ENCODE results near the gene ZNF625. TPM values are rescaled to one million over a fixed set of nuclear protein-coding genes. Genes with fewer than 3 reads are reported as not detected.

The ZNF625 gene
- 10 to 100 TPM; 30.2 to 40.0 TPM for total RNA-seq
- 8.7 TPM for polyA plus RNA-seq (2013, experiment 1 of 2)
- 10.4 TPM for polyA plus RNA-seq (2013, experiment 2 of 2)
- long read RNA-seq, experiment 1, result 0 reads
- long read RNA-seq, experiment 2, result 0 reads
- long read RNA-seq, experiment 3, partial matches to known transcripts, result 0 of 3 reads
- long read RNA-seq, experiment 3, other reads (novel, unspliced or antisense), result 1 of 3 reads
- long read RNA-seq, experiment 4, partial matches to known transcripts, result 0 of 3 reads
- long read RNA-seq, experiment 4, other reads (novel, unspliced or antisense), result 3 of 3 reads

DNA sequence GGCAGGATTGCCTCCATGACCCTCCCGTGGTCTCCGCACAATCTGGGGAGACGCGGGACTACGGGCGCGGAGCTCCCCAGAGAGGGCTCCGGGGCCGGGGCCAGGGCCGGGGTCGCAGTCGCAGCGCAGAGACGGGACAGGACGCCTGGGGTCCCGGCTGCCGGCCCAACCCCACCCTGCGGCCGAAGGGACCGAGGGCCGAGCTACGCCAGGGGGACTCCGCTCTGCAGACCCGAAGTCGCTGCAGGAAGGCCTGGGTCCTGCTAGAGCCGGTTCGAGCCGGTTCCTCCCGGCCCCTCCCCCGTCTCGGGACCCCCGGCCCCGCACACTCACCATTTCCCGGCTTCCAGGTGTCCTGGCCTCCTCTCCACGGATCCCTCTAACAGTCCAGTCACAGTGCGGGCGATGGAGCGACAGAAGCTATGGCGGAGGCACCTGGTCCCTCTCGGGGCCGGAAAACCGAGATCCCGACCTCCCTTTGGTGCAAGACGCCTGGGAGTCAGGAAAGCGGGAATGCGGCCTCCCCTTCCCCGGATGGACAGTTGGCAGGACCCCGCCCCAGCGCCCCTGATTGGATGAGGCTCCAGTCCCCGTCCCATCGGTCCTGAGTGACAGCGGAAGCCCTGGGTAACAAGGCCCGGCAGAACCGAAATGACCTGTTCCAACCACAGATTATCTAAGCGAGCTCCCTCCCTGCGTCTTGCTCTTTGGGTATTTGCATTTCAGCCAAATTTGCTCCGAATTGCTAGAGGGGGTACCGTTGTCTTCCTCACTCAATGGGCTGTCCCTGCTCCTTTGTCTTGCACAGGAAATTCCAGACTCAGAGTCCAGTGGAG is at the start of gene ZNF625:
ZNF625 (minus strand) TSS at position 512 of the 836 bp plus-strand sequence; CDS start at position 336, 176 bp downstream.
- H3K4me3 ChIP-seq (ENCODE audit: low read length), result peak within 1 kb of the TSS; percentile 95
- peaks cover 4% of the 10 kb centered on the region for H3K4me1 Mint-ChIP-seq
- peaks cover 36% of the 10 kb centered on the region for H3K36me3 Mint-ChIP-seq (ENCODE audit: low read depth)
- TF ChIP-seq, protein P1, sequence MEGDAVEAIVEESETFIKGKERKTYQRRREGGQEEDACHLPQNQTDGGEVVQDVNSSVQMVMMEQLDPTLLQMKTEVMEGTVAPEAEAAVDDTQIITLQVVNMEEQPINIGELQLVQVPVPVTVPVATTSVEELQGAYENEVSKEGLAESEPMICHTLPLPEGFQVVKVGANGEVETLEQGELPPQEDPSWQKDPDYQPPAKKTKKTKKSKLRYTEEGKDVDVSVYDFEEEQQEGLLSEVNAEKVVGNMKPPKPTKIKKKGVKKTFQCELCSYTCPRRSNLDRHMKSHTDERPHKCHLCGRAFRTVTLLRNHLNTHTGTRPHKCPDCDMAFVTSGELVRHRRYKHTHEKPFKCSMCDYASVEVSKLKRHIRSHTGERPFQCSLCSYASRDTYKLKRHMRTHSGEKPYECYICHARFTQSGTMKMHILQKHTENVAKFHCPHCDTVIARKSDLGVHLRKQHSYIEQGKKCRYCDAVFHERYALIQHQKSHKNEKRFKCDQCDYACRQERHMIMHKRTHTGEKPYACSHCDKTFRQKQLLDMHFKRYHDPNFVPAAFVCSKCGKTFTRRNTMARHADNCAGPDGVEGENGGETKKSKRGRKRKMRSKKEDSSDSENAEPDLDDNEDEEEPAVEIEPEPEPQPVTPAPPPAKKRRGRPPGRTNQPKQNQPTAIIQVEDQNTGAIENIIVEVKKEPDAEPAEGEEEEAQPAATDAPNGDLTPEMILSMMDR (conservative IDR thresholded peaks at IDR 0.05), result no peak
- peak within 1 kb of the TSS; percentile 96 for H3K27ac Mint-ChIP-seq
- H3K9me3 Mint-ChIP-seq, result peaks cover 24% of the 10 kb centered on the region
- H3K27me3 ChIP-seq (ENCODE audit: control insufficient read depth, insufficient read depth, low read length, poor library complexity, severe bottlenecking), result no peaks in the 10 kb centered on the region
- H3K4me3 Mint-ChIP-seq, result peak within 1 kb of the TSS; percentile 87
- DNase-seq, result peak; percentile 99
- peak within 1 kb of the TSS; percentile 96 for H3K27ac ChIP-seq (ENCODE audit: low read depth, low read length)
- WGBS, 2 experiments (ENCODE audit: insufficient coverage in 1 of 2, insufficient read length in 1 of 2), result 0% methylated on average over 28 to 58 of the region's 58 CpGs
- H3K36me3 ChIP-seq (ENCODE audit: control insufficient read depth, insufficient read depth, low read length), result peaks cover 25% of the 10 kb centered on the region
- no peaks in the 10 kb centered on the region for H3K4me1 ChIP-seq (ENCODE audit: control insufficient read depth, insufficient read depth, low read length)
- peaks cover 2% of the 10 kb centered on the region for H3K27me3 Mint-ChIP-seq (ENCODE audit: insufficient read depth)
- peak within 1 kb of the TSS; percentile 98 for H3K9ac ChIP-seq (ENCODE audit: extremely low read depth, low read length, poor library complexity, severe bottlenecking)
- peaks cover 23% of the 10 kb centered on the region for H3K9me3 ChIP-seq (ENCODE audit: control insufficient read depth, low read length)

DNA sequence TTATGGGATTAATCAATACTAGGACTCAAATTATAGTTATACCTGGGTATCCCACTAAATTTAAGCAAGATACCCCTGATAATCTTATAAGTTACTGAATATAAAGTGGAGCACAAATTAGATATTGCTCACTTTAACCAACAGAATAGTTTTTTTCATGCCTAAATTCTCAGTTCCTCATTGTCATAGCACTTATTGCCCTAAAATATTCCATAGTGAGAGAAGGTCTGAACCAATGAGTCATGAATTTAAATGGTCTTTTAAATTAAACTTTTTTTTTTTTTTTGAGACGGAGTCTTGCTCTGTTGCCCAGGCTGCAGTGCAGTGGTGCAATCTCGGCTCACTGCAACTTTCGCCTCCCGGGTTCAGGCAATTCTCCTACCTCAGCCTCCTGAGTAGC is 48.8 kb upstream of the ZNF625 start:
- H3K27me3 Mint-ChIP-seq (ENCODE audit: insufficient read depth), result no peaks in the 10 kb centered on the region
- no peak overlapping the region for H3K4me3 Mint-ChIP-seq
- 98% methylated on average over 4 of the region's 4 CpGs; no CpG with 5 or more reads in 1 of the 2 experiments for WGBS, 2 experiments (ENCODE audit: insufficient coverage in 1 of 2, insufficient read length in 1 of 2)

DNA sequence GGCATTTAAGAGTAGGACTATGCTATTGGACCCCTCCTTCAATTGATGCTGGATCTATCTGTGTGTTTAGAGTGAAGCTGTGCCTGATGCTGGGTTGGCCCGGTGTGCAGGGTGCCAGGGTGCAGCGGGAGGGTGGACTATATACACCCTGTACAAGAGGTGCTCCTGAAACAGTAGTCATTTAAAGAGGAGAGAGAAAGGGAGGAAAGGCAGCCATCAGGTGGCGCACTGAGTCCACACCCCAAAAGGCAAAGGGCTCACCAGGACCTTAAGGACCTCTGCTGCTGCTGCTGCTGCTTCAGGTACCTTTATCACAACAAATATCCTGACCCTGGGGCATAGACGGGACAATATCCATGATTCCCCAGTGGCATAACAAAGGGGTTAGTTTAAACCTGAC is 45.7 kb upstream of the ZNF625 start:
- H3K4me1 ChIP-seq (ENCODE audit: control insufficient read depth, insufficient read depth, low read length), result no peaks in the 10 kb centered on the region
- H3K9me3 ChIP-seq (ENCODE audit: control insufficient read depth, low read length), result peaks cover 69% of the 10 kb centered on the region
- Mint-ChIP-seq H3K36me3 (ENCODE audit: low read depth) (peaks cover 30% of the 10 kb centered on the region), H3K4me1 (no peaks in the 10 kb centered on the region), H3K27ac (no peak overlapping the region), H3K4me3 (no peak overlapping the region), H3K9me3 (peaks cover 80% of the 10 kb centered on the region), H3K27me3 (ENCODE audit: insufficient read depth) (no peaks in the 10 kb centered on the region)
- no peak overlapping the region for H3K4me3 ChIP-seq (ENCODE audit: low read length)
- H3K9ac ChIP-seq (ENCODE audit: extremely low read depth, low read length, poor library complexity, severe bottlenecking), result no peak overlapping the region
- H3K27ac ChIP-seq (ENCODE audit: low read depth, low read length), result no peak overlapping the region
- peaks cover 5% of the 10 kb centered on the region for H3K36me3 ChIP-seq (ENCODE audit: control insufficient read depth, insufficient read depth, low read length)
- H3K27me3 ChIP-seq (ENCODE audit: control insufficient read depth, insufficient read depth, low read length, poor library complexity, severe bottlenecking), result no peaks in the 10 kb centered on the region
- TF ChIP-seq, protein P1 (conservative IDR thresholded peaks at IDR 0.05), result peak; percentile 60
- WGBS, 2 experiments (ENCODE audit: insufficient coverage in 1 of 2, insufficient read length in 1 of 2), result 84 to 100% methylated on average over 3 to 4 of the region's 4 CpGs
- peak; percentile 49 for DNase-seq

More for the DNA sequence above, 48.8 kb upstream of the ZNF625 start:
- Histone ChIP-seq H3K4me3 (ENCODE audit: low read length) (peak overlapping the region; percentile 62), H3K27me3 (ENCODE audit: control insufficient read depth, insufficient read depth, low read length, poor library complexity, severe bottlenecking) (no peaks in the 10 kb centered on the region), H3K9ac (ENCODE audit: extremely low read depth, low read length, poor library complexity, severe bottlenecking) (no peak overlapping the region), H3K27ac (ENCODE audit: low read depth, low read length) (no peak overlapping the region), H3K36me3 (ENCODE audit: control insufficient read depth, insufficient read depth, low read length) (peaks cover 18% of the 10 kb centered on the region), H3K4me1 (ENCODE audit: control insufficient read depth, insufficient read depth, low read length) (no peaks in the 10 kb centered on the region), H3K9me3 (ENCODE audit: control insufficient read depth, low read length) (peaks cover 78% of the 10 kb centered on the region)
- H3K4me1 Mint-ChIP-seq, result no peaks in the 10 kb centered on the region
- H3K27ac Mint-ChIP-seq, result no peak overlapping the region
- H3K36me3 Mint-ChIP-seq (ENCODE audit: low read depth), result peaks cover 44% of the 10 kb centered on the region
- H3K9me3 Mint-ChIP-seq, result peaks cover 84% of the 10 kb centered on the region
- TF ChIP-seq, protein P1 (conservative IDR thresholded peaks at IDR 0.05), result no peak
- no peak for DNase-seq
